RCC 7860 (cell line): ENCODE measurements around the gene LRRTM4.
"Not testable (repeated sequence)": the region's sequence is repeated elsewhere in the genome, so short reads cannot be mapped to it uniquely, and the experiment has no call there.

Experiments
- DNase-seq: peaks from one replicate; pipeline ENCODE4 v3.0.0-alpha.2; 2015; ENCODE audit warnings: low spot score
- FAIRE-seq: peaks from 2 replicates; lab custom pipeline; 2012; peaks lifted over from hg19 to GRCh38; lab: Jason Lieb, UNC

Gene LRRTM4

DNA sequence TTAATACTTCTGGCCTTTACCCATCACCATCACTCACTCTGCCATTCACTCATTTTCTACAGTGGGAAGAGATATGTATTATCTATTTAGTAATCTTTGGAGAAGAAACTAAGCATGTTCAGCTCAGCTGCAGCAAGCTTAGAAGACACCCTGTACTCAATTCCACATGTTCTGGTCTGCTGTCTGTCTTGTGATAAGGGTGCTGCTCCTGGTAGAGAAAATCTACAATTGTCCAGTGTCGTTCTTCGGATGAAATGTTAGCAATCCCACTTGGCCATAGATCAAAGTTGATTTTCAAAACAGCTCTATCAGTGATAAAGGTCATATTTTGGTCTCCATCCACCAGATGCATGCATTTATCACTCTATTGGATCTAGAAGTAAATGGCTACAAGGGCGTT is 337.1 kb downstream of the LRRTM4 start:
- FAIRE-seq (no peak), DNase-seq (no peak)

DNA sequence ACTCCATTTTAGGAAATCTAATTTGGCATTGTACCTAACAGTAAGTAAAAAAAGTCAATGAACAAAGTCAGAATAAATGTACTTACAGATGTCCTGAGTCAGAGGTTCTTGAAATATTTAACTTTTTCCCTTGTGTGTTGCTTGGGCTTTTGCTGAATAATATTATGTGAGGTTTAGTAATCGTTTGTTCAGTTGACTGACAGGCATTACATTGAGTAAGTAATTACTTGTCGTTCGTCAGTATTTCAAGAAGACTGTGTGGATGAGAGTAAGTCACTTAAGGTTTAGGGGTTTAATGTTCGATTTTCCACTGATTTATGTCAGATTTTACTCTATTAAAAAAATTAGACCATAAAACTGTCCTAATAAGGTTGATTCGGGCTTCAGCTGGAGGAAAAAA is 342.9 kb downstream of the LRRTM4 start:
- no peak for DNase-seq
- no peak for FAIRE-seq

DNA sequence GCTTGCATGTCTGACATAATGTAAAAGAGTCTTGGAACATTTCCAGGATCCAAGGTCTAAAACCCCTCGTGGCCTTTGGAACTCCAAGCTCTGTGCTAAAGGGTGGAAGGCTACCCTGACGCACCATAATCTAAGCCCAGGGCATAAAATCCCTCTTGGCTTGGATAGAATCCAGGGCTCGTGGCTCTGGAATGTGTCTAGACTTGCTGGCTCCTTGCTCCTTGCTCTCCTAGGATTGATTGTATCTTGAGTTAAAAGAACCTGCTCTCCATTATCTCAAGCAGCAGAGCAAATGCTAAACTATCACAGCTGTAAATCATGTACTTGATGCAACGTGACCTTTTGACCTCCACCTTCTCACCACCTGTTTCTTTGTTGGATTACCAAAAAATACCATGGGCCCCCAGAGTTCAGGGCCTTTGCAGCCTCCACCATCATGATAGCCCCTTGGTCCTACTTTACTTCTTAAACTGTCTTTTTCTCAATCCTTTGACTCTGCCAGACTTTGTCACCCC is 346.9 kb downstream of the LRRTM4 start:
- not testable (repeated sequence) for DNase-seq, FAIRE-seq

DNA sequence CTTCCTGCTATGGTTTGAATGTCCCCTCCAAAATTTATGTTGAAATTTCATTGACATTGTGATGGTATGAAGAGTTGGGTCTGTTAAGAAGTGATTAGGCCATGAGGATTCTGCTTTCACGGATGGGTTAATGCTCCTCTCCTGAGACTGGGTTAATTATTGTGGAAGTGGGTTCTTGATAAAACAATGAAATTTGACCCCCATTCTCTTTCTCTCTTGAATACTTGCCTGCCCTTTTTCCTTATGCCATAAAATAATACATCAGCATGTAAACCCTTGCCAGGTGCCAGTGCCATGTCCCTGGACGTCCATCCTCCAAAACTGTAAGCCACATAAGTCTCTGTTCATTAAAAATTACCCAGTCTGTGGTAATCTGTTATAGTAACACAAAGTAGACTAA is 352.8 kb downstream of the LRRTM4 start:
- DNase-seq (peak; percentile 42), FAIRE-seq (peak; percentile 93)

DNA sequence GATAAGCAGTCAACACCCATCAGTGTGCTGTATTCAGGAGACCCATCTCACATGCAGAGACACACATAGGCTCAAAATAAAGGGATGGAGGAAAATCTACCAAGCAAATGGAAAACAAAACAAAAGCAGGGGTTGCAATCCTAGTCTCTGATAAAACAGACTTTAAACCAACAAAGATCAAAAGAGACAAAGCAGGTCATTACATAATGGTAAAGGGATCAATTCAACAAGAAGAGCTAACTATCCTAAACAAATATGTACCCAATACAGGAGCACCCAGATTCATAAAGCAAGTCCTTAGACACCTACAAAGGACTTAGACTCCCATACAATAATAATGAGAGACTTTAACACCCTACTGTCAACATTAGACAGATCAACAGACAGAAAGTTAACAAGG is 358.2 kb downstream of the LRRTM4 start:
- not testable (repeated sequence) for FAIRE-seq, DNase-seq

DNA sequence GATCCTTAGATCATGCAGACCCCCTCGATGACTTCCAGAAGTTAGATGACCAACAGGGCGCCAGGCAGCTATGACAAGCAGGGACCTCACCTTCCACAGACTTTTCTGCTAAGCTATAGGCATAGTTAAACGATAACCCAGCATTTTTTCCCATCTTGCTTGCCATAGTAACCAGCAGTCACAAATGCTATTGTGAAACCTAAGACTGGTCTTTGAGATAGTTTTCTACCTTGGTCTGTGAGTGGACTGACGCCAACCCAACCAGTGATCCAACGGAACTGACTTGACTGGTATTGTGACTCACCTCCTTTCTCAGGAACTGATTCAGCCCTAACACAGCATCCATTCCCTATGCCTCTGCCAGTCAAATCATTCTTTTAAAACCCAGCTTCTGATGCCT is 361.2 kb downstream of the LRRTM4 start:
- DNase-seq (peak; percentile 96), FAIRE-seq (peak; percentile 98)

DNA sequence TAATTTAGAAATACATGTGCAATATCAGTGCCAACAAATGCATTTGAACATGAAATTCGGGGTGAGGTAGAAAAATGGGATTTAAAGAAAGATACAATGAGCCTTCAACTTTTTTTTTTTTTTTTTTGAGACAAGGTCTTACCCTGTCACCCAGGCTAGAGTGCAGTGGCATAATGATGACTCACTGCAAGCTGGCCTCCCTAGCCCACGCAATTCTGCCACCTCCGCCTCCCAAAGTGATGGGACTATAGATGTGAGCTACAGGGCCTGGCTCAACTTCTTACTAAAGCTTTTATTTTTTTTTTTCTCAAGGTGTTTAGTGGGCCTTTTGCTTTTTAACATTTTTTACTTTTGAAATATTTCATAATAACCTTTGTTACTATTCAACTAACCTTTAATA is 365.6 kb downstream of the LRRTM4 start:
- DNase-seq (peak; percentile 39), FAIRE-seq (no peak)

DNA sequence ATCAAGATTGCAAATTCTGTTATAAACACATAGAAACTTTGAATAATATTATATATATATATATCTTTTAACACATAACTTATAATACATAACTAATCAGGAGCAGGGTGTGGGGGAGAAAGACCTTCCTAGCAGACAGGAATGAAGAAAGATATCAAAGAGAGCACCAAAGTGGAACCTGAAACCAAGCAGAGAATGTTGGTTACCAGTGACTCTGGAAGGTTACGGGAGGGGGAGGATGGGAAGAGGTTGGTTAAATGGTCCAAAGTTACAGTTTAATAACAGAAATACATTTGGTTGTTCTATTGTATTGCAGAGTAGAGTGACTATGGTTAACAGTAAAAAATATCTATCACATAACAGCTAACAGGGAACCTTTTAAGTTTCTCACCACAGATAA is 366.7 kb downstream of the LRRTM4 start:
- FAIRE-seq = peak; percentile 90
- DNase-seq = peak; percentile 30

DNA sequence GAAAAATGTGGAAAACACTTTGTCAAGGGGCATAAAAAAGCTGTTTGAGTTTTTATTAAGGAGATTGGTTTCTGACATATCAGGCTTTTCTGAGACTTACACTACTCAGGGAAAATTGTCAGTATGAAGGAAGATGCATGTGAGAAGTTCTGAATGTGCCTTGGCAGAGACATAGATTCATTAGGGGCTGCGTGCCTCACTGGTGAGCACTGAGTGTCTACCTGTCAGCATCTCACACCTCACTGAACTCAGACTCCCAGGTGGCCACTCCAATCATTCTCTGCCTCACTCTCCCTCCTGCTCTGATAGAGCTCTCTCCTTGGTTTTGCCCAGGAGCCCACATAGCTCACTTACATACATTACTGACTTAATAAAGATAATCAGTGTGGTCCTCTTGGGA is 372.6 kb downstream of the LRRTM4 start:
- no peak for DNase-seq
- no peak for FAIRE-seq

DNA sequence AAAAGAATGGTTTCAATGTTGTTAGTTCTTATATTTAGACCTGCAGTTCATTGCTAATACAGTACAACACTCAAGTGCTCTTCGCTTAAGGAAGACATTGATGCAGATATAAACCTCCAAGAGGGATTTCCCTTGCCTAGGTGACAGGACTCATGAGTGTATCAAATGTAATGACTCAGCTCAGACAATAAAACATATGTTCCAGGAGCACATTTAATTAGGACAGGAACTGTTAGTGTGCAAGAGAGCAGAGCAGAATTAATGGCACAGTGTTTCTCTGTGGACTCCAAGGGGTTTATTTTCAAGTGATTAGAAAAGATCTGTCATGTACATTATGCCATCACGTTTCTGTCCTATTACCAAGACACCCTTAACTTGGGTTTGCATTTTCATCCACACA is 375.0 kb downstream of the LRRTM4 start:
- FAIRE-seq (no peak), DNase-seq (no peak)

DNA sequence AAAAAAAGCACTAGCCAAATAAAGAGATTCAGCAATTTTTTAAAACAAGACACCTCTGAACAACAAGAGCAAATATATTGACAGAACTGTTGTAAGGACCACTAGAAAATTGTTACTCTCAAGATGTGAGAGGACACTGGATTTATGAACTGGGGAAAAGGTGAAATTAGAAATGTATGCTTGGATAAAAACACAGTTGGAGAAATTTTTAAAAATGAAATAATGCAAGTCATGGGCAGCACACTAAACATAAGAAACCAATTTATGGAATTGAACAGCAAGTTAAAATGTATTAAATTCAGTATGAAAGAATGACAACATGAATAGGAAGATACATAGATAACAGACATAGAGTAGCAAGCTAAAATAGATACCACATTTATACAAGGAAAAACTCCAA is 377.4 kb downstream of the LRRTM4 start:
- no peak for DNase-seq
- no peak for FAIRE-seq

DNA sequence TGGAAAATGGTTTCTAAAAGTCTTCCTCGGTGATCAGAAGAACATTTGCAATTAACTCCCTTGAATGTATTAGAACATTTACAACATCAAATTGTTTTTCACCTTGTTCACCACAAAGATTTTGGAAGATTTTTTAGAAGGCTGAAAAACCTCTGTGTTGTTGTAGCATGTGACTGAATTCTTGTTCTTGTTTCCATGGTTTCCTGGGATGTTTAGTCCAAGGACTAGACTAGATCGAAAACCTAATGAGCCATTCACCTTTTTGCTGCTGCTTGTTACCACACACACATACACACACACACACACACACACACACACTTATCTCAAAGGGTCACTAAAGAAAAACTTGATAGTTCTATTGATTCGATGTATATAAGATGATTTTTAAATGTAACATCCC is 380.0 kb downstream of the LRRTM4 start:
- DNase-seq = no peak

DNA sequence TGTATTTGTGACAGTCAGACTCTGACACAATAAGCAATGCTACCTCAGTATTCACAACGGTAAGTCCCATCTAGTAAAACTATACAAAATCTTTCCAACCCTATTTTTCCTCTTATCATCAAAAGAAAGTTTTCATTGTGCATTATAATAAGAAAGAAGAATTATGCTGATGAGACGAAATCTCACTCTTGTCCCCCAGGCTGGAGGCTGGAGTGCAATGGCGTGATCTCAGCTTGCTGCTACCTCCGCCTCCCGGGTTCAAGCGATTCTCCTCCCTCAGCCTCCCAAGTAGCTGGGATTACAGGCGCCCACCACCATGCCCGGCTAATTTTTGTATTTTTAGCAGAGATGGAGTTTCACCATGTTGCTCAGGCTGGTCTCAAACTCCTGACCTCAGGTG is 393.7 kb downstream of the LRRTM4 start:
- not testable (repeated sequence) for DNase-seq, FAIRE-seq

More for the DNA sequence above, 380.0 kb downstream of the LRRTM4 start:
- FAIRE-seq = no peak

DNA sequence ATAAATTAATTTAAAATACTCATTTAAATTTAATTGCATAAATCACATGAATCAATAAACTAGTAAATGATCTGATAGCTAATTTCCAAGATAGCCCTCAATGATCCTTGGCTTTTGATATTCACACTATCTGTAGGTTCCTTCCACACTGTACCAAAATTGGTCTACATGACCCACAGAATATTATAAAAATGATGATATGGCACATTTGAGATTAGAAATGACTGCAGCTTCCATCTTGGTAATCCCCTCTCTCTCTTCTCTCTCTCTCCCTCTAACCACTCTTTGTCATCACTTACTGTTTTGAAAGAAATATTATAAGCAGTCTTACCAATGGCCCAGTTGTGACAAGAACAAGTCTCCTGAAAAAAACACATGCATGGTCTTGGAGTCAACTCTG is 394.8 kb downstream of the LRRTM4 start:
- no peak for FAIRE-seq
- DNase-seq = no peak

DNA sequence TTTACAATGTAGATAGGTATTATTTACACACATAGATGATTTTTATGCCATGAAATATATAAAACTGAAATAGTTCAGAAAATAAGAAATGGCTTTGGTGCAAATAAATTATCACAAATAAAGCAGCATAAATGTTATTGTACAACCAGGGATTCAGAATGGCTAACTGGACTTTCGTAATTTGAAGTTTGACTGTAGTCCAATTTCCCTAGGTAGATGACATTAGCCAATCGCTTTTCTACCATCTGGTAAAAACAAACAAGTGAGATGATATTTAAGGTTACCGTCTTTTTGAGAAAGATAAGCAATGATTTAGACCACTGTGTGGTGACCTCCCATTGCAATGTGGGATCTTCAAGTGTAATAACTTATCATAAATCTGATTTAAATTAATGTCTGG is 400.7 kb downstream of the LRRTM4 start:
- DNase-seq (no peak), FAIRE-seq (no peak)

DNA sequence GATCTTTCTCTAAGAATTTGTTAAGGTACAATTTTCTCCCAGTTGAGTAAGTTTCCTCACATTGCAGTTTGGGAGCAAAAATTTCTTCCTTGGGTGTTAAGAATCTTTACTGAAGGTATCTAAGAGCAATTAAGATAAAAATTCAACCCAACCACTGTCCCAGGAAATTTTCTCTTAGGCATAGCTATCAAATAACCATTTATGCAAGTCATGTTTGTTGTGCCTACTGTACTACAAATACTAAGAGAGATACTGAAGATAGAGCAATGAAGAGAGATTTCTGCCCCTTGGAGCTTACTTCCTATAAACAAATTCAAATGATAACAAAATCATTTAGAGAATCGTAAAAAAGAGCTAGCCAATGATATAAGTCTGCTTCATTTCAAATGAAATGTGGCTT is 402.8 kb downstream of the LRRTM4 start:
- no peak for FAIRE-seq
- DNase-seq = no peak

DNA sequence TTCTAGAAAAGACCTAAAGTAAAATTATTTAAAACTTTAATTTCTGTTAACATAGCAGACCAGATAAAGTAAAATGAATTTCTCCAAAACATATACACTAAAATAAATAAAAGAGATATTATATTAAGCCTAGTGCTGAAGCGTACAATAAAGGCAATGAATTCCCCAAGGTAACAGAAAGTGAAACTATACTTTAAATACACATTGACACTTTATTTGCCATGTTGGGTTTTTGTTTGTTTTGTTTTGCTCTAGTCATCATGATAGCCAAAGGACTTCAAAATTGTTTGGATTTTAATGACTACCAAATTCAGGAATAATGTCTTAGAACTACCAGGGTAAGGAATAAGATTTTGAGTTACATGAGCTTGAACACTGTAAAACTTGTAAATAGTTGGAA is 413.3 kb downstream of the LRRTM4 start:
- no peak for DNase-seq
- FAIRE-seq = no peak

DNA sequence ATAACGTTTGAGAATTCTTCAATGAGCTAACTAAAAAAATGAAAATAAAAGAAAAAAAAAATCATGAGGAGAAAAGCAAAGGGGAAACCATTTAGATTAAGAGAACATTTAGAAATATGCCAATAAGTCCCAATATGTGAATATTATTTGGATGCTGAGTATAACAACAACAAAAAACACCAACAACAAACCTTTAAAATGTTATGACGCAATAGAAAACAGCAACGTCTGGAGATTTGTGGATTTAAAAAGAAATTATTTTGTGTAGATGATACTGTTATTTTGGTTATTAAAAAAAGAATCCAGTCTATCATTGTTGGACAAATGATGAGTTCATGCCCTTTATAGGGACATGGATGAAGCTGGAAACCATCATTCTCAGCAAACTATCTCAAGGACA is 417.2 kb downstream of the LRRTM4 start:
- DNase-seq (no peak), FAIRE-seq (no peak)

DNA sequence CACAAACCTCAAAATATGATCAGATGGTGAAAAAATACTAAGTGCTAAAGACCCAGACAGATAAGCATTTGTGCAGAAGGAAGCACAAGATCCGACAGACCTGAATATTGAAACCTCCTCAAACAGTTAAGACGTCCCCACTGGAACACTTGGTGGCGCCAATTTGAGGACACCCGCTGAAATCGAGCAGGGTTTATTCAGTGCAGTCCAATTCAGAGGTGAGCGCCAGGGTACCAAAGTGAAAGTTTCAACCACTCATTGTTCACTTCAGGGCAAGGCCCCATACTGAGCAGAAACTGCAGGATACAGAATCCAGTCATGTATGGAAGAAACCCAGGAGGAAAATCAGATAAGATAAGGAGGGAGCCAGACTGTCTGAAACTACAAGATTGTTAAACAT is 417.6 kb downstream of the LRRTM4 start:
- FAIRE-seq = no peak
- DNase-seq = no peak

DNA sequence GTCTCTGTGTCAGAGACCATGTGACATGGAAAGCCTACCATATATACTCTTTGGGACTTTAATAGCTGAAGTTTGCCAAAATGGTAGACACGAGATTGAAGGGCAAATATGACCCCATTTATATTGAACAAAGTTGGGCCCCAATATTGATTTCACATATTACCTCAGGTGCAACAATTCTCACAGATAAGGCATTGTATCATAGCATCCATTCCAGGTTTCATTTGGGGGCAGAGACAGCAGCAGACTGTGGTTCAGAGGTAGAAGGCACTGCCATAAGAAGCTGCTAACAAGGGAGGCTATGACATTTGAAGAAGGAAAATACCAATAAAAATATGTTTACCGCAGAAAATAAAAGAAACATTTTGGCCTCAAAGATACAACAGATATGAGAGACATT is 419.2 kb downstream of the LRRTM4 start:
- FAIRE-seq (no peak), DNase-seq (no peak)

DNA sequence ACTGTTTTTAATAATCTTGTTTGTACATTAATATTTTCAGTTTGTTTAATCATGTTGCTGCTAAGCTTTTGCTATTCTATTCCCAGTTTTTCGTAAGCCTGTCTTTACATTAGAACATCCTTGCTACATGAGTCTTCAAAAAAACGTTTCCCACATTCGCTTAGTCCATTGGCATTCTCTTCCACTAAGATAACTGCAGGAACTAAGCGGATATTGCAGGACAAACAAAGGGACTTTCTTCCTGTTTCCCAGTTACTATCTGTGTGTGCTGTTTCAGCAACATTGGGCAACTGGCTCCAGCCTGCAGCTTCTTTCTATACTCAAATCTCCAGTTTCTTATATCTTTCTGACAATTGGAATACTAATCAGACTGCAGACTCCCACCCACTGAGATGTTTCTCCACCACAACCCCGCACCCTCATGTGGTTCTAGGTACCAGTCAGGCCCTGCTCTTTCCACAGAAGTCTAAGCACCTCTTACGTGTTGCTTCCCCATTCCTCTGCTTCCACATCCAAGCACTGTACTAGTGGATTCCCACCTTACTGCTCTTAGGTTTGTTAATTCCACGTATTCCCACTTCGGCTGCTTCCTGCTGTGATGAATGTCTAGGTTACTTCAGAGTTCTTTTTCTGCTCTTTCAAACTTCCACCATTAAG is 420.3 kb downstream of the LRRTM4 start:
- DNase-seq (no peak), FAIRE-seq (no peak)

DNA sequence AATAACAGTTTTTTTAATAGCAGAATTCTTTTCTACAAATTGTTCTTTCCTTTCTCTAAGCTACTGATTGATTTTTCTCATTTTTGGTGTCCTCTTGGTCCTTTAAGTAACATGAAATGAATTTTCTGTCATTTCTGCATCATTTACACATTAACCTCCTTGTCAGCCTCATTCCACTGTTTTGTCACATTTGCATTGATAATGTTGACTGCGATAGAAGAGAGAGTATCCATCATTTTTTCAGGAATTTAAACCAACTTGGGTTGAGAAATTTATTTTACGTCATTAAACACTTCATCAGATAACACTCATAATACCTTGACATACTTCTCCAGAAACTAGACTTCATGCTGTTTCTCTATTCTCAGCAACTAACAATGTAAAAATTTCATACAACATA is 422.2 kb downstream of the LRRTM4 start:
- DNase-seq (no peak), FAIRE-seq (no peak)

DNA sequence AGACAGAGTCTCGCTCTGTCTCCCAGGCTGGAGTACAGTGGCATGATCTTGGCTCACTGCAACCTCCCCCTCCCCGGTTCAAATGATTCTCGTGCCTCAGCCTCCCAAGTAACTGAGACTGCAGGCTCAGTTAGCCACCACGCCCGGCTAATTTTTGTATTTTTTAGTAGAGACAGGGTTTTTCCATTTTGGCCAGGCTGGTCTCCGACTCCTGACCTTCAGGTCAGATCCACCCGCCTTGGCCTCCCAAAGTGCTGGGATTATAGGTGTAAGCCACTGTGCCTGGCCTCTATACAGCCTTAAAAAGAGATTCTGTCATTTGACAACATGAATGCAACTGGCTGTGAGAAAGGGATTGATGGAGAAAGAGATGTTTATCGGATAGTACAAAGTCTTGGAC is 426.7 kb downstream of the LRRTM4 start:
- not testable (repeated sequence) for DNase-seq, FAIRE-seq
